Measurements from ENCODE around the gene RAPGEF5.

DNA sequence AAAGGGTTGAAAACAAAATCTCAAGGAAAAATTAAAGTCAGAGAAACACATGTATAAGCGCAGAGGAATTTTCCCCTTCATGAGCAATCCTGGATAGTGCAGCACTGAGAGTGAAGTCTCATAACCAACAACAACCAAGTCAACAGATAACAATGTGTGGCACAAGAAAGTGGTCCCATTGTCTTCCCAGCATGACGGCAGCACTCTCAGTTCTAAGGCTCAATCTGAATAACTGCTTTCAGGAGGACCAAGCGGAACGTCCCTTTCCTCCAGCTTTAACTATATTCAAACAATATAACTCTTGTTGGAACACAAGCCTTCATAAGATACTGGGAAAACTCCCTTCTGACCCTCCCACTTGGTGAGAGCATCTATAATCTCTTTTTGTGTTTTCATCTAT is 137.9 kb downstream of the RAPGEF5 start:
- no peak for TF ChIP-seq CTCF (IDR thresholded peaks at IDR 0.05)
- no peak for TF ChIP-seq POLR2A (IDR thresholded peaks at IDR 0.05)
